SK-N-SH treated with all-trans-retinoic acid at 6 μM for 48 hours (cell line): ENCODE data around the gene LRFN2.

Source experiments
- ATAC-seq: fragments of 200-7000 bp; cut with Tn5 transposase; 3 replicates; pipeline ENCODE4 v1.9.1; 2020; ENCODE audit warnings: mild to moderate bottlenecking, moderate library complexity
- ARNTL ChIP-seq: fragments of 450-650 bp; formaldehyde crosslinking; IDR thresholded peaks from 2 replicates; pipeline ENCODE4 v1.5.0; 2020; ENCODE audit warnings: low read depth, mild to moderate bottlenecking, moderate library complexity, borderline replicate concordance
- BACH2 ChIP-seq: fragments of 250-450 bp; sonication (Bioruptor Pico); IDR thresholded peaks from 2 replicates; pipeline ENCODE4 v1.9.0; 2021; ENCODE audit warnings: mild to moderate bottlenecking, borderline replicate concordance
- CSDC2 ChIP-seq: fragments of 250-450 bp; sonication (Bioruptor Pico); IDR thresholded peaks from 2 replicates; pipeline ENCODE4 v1.5.0; 2020; ENCODE audit warnings: mild to moderate bottlenecking, moderate library complexity
- CSRNP3 ChIP-seq: fragments of 250-450 bp; sonication (Bioruptor Pico); IDR thresholded peaks from 2 replicates; pipeline ENCODE4 v1.5.1; 2021; ENCODE audit warnings: mild to moderate bottlenecking, moderate library complexity
- ESRRG ChIP-seq: fragments of 250-450 bp; sonication (Bioruptor Pico); IDR thresholded peaks from 2 replicates; pipeline ENCODE4 v1.6.1; 2021; ENCODE audit warnings: mild to moderate bottlenecking
- GLIS3 ChIP-seq: fragments of 250-450 bp; sonication (Bioruptor Pico); IDR thresholded peaks from 2 replicates; pipeline ENCODE4 v1.5.0; 2020; ENCODE audit warnings: mild to moderate bottlenecking, moderate library complexity
- ISL1 ChIP-seq: fragments of 250-450 bp; sonication (Bioruptor Pico); IDR thresholded peaks from 2 replicates; pipeline ENCODE4 v2.1.2; 2022; ENCODE audit warnings: mild to moderate bottlenecking, moderate library complexity
- OSR1 ChIP-seq: fragments of 250-450 bp; sonication (Bioruptor Pico); IDR thresholded peaks from 2 replicates; pipeline ENCODE4 v1.8.0; 2022; ENCODE audit warnings: moderate library complexity, mild to moderate bottlenecking, inconsistent platforms
- PPARA ChIP-seq: fragments of 250-450 bp; sonication (Bioruptor Pico); IDR thresholded peaks from 2 replicates; pipeline ENCODE4 v1.5.0; 2020; ENCODE audit warnings: mild to moderate bottlenecking, borderline replicate concordance
- RARB ChIP-seq: fragments of 250-450 bp; sonication (Bioruptor Pico); IDR thresholded peaks from 2 replicates; pipeline ENCODE4 v1.8.0; 2021; ENCODE audit warnings: mild to moderate bottlenecking, moderate library complexity
- SNAI2 ChIP-seq: fragments of 250-450 bp; sonication (Bioruptor Pico); IDR thresholded peaks from 2 replicates; pipeline ENCODE4 v1.5.0; 2020; ENCODE audit warnings: mild to moderate bottlenecking, moderate library complexity
- TCF4 ChIP-seq: fragments of 250-450 bp; sonication (Bioruptor Pico); IDR thresholded peaks from 2 replicates; pipeline ENCODE4 v1.8.0; 2021; ENCODE audit warnings: mild to moderate bottlenecking, moderate library complexity, borderline replicate concordance
- TOX ChIP-seq: fragments of 250-450 bp; sonication (Bioruptor Pico); IDR thresholded peaks from 2 replicates; pipeline ENCODE4 v1.8.0; 2021; ENCODE audit warnings: mild to moderate bottlenecking, moderate library complexity, borderline replicate concordance
- TSHZ2 ChIP-seq: fragments of 250-450 bp; sonication (Bioruptor Pico); IDR thresholded peaks from 2 replicates; pipeline ENCODE4 v1.5.0; 2020; ENCODE audit warnings: mild to moderate bottlenecking, moderate library complexity
- ZC3H10 ChIP-seq: fragments of 250-450 bp; sonication (Bioruptor Pico); IDR thresholded peaks from 2 replicates; pipeline ENCODE4 v1.5.1; 2021; ENCODE audit warnings: mild to moderate bottlenecking, moderate library complexity
- ZFP3 ChIP-seq: fragments of 250-450 bp; sonication (Bioruptor Pico); IDR thresholded peaks from 2 replicates; pipeline ENCODE4 v1.5.0; 2020; ENCODE audit warnings: mild to moderate bottlenecking, moderate library complexity
- ZFP30 ChIP-seq: fragments of 450-650 bp; formaldehyde crosslinking; IDR thresholded peaks from 2 replicates; pipeline ENCODE4 v1.5.0; 2022; ENCODE audit warnings: mild to moderate bottlenecking, moderate library complexity
- ZNF565 ChIP-seq: fragments of 450-650 bp; formaldehyde crosslinking; conservative IDR thresholded peaks from 2 replicates; pipeline ENCODE4 v1.5.0; 2020; ENCODE audit warnings: low read depth, mild to moderate bottlenecking, moderate library complexity
- ZNF70 ChIP-seq: fragments of 450-650 bp; formaldehyde crosslinking; IDR thresholded peaks from 2 replicates; pipeline ENCODE4 v1.5.0; 2020; ENCODE audit warnings: mild to moderate bottlenecking, moderate library complexity
- ZNF8 ChIP-seq: fragments of 450-650 bp; formaldehyde crosslinking; IDR thresholded peaks from 2 replicates; pipeline ENCODE4 v1.5.0; 2020; ENCODE audit warnings: mild to moderate bottlenecking, moderate library complexity
- TF ChIP-seq, protein P1 (sequence below): fragments of 250-450 bp; sonication (Bioruptor Pico); IDR thresholded peaks from 2 replicates; pipeline ENCODE4 v1.8.0; 2020; ENCODE audit warnings: mild to moderate bottlenecking, moderate library complexity, borderline replicate concordance
- TF ChIP-seq, protein P2 (sequence below): fragments of 250-450 bp; sonication (Bioruptor Pico); IDR thresholded peaks from 2 replicates; pipeline ENCODE4 v1.5.1; 2020; ENCODE audit warnings: low read depth, mild to moderate bottlenecking, moderate library complexity

LRFN2 gene

GRCh38 chr6:40355066-40355465 is 232.1 kb downstream of the LRFN2 start:
- ATAC-seq, result no peak
- TF ChIP-seq ZNF565 (CRISPR knock-in tag), result no peak
- no peak for TF ChIP-seq RARB (CRISPR knock-in tag)
- no peak for TF ChIP-seq PPARA (CRISPR knock-in tag)
- no peak for TF ChIP-seq CSDC2 (CRISPR knock-in tag)
- no peak for TF ChIP-seq ZNF70
- no peak for TF ChIP-seq ISL1
- no peak for TF ChIP-seq TCF4
- no peak for TF ChIP-seq ZNF8 (CRISPR knock-in tag)
- no peak for TF ChIP-seq BACH2 (CRISPR knock-in tag)
- TF ChIP-seq ESRRG (CRISPR knock-in tag), result no peak
- TF ChIP-seq CSRNP3 (CRISPR knock-in tag), result no peak
- TF ChIP-seq TSHZ2 (CRISPR knock-in tag), result no peak
- TF ChIP-seq ZC3H10, result no peak
- no peak for TF ChIP-seq TOX (CRISPR knock-in tag)
- no peak for TF ChIP-seq OSR1 (CRISPR knock-in tag)
- TF ChIP-seq, protein P1, sequence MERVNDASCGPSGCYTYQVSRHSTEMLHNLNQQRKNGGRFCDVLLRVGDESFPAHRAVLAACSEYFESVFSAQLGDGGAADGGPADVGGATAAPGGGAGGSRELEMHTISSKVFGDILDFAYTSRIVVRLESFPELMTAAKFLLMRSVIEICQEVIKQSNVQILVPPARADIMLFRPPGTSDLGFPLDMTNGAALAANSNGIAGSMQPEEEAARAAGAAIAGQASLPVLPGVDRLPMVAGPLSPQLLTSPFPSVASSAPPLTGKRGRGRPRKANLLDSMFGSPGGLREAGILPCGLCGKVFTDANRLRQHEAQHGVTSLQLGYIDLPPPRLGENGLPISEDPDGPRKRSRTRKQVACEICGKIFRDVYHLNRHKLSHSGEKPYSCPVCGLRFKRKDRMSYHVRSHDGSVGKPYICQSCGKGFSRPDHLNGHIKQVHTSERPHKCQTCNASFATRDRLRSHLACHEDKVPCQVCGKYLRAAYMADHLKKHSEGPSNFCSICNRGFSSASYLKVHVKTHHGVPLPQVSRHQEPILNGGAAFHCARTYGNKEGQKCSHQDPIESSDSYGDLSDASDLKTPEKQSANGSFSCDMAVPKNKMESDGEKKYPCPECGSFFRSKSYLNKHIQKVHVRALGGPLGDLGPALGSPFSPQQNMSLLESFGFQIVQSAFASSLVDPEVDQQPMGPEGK, result no peak

GRCh38 chr6:40353967-40354452 is 233.2 kb downstream of the LRFN2 start:
- no peak for ATAC-seq
- no peak for TF ChIP-seq PPARA (CRISPR knock-in tag)
- TF ChIP-seq ZNF70, result no peak
- TF ChIP-seq TOX (CRISPR knock-in tag), result no peak
- TF ChIP-seq, protein P2, sequence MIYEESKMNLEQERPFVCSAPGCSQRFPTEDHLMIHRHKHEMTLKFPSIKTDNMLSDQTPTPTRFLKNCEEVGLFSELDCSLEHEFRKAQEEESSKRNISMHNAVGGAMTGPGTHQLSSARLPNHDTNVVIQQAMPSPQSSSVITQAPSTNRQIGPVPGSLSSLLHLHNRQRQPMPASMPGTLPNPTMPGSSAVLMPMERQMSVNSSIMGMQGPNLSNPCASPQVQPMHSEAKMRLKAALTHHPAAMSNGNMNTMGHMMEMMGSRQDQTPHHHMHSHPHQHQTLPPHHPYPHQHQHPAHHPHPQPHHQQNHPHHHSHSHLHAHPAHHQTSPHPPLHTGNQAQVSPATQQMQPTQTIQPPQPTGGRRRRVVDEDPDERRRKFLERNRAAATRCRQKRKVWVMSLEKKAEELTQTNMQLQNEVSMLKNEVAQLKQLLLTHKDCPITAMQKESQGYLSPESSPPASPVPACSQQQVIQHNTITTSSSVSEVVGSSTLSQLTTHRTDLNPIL, result no peak
- no peak for TF ChIP-seq BACH2 (CRISPR knock-in tag)
- TF ChIP-seq ARNTL (CRISPR knock-in tag), result no peak
- TF ChIP-seq ZFP3, result no peak
- no peak for TF ChIP-seq ZFP30
- no peak for TF ChIP-seq GLIS3 (CRISPR knock-in tag)
- TF ChIP-seq CSRNP3 (CRISPR knock-in tag), result no peak
- TF ChIP-seq RARB (CRISPR knock-in tag), result no peak
- TF ChIP-seq OSR1 (CRISPR knock-in tag), result no peak
- no peak for TF ChIP-seq ZC3H10
- TF ChIP-seq, protein P1, result no peak
- TF ChIP-seq ZNF8 (CRISPR knock-in tag), result no peak
- no peak for TF ChIP-seq ZNF565 (CRISPR knock-in tag)
- no peak for TF ChIP-seq TCF4
- no peak for TF ChIP-seq CSDC2 (CRISPR knock-in tag)
- TF ChIP-seq SNAI2 (CRISPR knock-in tag), result no peak
